HG02885 (cell line): Measurements from ENCODE around the gene COL25A1.

ENCODE experiments used
- ATAC-seq: cut with Tn5 transposase; IDR thresholded peaks from one replicate; pipeline ENCODE4 v1.9.1; 2021; ENCODE audit warnings: mild to moderate bottlenecking; ENCODE audit not compliant: unreplicated experiment, poor library complexity

The COL25A1 gene

DNA sequence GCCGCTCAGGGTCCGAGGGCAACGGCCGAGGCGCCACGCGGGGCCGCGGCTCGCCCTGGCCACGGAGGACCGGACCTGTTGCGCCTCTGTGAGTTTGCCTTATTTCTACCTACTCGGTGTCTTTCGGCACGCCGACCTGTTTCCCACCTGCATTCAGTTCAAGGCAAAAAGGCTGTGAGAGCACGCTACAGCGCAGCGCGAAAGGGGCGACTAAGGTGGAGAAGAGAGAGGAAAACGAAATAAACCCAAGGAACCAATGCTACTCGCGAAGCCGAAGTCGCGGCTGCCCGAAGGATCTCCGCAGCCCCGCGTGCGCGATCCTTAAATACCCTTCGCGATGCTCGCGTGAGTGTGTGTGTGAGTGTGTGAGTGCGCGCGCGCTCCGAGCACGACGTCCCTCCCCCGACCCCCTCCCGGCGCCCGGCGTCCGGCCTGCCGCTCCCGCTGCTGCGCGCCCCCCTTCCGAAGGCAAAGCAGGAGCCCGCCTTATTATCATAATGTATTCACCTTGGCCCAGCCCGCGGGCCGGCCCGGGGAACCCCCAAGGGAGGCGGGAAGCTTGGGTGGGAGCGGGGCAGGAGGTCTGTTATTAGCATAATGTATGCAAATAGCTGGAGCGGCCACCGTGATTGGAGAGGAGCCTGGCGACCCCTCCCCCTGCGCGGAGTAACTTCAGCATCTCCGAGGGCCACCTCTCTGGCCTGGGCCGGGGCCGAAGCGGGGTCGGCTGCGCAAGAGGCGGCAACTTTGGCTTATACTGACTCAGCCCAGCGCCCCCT lies at the start of gene COL25A1:
Gene COL25A1, minus strand, starts transcription at position 298 of the 779 bp plus-strand sequence.
- no peak for ATAC-seq

GRCh38 chr4:109350121-109350520 lies 47.7 kb upstream of the COL25A1 start:
- ATAC-seq: no peak

DNA sequence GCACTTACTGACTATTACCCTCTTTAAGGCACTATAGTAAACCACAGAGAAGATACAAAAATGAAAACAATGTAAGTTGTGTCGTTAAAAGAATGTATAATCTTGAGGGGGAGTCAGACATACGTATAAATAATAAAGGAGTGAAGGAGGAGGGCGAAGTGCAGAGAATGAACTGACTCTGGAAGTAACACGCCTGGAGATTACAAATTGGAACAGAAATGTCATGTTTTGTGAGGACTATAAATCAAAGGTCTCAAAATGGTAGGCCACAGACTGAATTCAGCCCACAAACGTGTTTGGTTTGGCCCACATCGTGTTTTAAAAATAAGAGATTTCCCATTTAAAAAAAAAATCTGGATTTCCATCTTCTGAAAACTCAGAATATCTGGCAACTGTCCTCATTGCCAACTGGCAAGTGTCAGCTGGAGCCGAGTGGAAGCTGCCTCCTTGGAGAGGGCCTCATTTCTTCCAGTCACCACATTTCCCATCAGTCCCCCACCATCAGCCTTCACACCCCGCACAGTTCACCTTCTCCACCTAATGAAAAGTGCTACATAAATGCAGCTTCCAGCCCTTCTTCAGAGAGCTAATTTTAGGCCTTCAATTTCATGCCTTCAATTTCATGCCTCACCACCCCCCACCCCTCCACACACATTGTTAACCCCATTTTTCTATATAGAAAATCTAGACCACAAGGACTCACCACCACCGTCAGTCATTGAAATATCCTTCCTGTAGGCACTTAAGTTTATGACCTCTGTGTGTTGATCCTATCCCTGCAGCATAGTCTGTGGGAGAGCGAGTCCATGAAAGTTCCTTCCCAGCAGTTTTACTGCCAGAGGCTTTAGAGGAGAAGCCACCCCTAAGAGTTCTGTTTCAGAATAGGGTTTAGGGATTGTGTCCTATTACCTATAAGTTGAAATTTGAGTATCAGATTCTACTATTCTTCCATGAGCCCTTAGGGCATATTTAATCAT lies 32.0 kb upstream of the COL25A1 start:
- no peak for ATAC-seq

- no peak for ATAC-seq
These were observed 30.5 kb upstream of the COL25A1 start for GRCh38 chr4:109332926-109333464.

DNA sequence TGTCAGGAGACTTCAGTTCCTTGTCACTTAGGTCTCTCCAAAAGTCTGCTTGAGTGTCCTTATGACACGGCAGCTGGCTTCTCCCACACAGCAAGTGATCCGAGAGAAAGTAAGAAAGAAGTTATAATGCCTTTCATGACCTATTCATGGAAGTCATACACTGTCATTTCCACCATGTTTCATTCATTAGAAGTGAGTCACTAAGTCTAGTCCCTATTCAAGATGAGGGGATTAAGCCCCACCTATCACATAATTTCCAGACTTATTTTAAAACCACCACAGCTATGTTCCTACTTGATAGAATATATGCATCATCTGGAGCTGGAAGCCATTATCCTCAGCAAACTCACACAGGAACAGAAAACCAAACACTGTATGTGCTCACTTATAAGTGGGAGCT lies 25.2 kb upstream of the COL25A1 start:
- no peak for ATAC-seq

DNA sequence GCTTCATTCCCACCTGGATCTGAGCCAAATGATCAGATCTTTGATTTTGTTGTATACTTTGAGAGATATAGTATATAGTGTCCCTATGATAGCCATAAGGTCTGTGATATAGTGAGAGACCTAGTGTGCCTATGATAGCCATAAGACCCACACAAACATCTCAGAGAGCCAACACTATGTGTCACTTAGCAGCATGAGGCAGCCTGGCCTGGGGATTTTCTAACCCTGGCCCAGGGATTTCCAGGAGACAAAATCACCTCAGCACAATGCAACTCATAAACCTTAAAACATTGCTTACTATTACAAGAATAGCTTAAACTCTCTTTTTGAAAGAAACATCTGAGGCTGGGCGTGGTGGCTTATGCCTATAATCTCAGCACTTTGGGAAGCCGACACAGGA lies 23.2 kb upstream of the COL25A1 start:
- ATAC-seq: no peak

DNA sequence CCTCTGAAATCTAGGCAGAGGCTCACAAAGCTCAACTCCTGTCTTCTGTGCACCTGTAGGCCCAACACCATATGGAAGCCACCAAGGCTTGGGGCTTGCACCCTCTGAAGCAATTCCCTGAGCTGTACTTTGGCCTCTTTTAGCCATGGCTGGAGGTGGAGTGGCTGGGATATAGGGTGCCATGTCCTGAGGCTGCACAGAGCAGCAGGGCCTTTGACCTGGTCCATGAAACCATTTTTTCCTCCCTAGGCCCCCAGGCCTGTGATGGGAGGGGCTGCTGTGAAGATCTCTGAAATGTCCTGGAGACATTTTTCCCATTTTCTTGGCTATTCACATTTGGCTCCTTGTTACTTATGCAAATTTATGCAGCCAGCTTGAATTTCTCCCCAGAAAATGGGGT lies 20.9 kb upstream of the COL25A1 start:
- no peak for ATAC-seq

GRCh38 chr4:109321232-109321631 lies 18.8 kb upstream of the COL25A1 start:
- ATAC-seq: peak; percentile 53

DNA sequence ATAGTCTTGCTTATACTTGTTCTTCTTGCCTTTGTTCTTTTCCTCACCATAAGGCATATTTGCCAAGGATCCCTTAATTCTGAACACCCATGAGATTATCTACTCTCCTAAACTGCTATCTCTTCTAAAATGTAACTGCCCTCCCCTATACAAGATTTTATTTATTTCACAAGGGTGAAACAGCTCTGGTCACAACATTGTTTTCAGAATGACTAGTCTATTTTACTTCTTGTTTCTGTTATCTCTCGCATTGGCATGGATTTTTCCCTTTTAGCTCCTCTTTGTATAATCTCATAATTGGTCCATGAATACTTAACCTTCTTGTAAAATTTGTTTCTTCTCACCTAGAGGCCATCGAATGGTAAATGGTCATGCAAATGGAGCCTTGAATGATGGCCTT lies 17.2 kb upstream of the COL25A1 start:
- no peak for ATAC-seq

- no peak for ATAC-seq
These were observed 16.7 kb upstream of the COL25A1 start for GRCh38 chr4:109319156-109319555.

DNA sequence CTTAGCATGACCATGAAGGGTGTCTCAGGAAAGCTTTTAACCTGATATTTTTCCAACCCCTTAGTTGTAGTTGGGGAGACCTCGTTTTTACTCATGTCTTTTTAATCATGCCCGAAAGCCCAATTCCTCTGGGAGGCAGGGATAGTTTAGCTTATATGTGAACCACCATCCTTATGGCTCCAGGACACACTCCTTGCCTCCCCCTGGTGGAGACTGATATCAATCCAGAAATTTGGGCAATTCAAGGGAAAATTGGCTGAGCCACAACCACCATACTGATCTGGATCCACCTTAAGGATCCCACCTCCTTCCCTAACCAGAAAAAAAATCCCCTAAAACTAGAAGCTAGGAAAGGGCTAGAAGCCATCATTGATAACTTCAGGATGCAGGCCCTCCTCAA lies 13.4 kb upstream of the COL25A1 start:
- ATAC-seq: no peak

- ATAC-seq: no peak
These were observed 12.9 kb upstream of the COL25A1 start for GRCh38 chr4:109315341-109315740.

DNA sequence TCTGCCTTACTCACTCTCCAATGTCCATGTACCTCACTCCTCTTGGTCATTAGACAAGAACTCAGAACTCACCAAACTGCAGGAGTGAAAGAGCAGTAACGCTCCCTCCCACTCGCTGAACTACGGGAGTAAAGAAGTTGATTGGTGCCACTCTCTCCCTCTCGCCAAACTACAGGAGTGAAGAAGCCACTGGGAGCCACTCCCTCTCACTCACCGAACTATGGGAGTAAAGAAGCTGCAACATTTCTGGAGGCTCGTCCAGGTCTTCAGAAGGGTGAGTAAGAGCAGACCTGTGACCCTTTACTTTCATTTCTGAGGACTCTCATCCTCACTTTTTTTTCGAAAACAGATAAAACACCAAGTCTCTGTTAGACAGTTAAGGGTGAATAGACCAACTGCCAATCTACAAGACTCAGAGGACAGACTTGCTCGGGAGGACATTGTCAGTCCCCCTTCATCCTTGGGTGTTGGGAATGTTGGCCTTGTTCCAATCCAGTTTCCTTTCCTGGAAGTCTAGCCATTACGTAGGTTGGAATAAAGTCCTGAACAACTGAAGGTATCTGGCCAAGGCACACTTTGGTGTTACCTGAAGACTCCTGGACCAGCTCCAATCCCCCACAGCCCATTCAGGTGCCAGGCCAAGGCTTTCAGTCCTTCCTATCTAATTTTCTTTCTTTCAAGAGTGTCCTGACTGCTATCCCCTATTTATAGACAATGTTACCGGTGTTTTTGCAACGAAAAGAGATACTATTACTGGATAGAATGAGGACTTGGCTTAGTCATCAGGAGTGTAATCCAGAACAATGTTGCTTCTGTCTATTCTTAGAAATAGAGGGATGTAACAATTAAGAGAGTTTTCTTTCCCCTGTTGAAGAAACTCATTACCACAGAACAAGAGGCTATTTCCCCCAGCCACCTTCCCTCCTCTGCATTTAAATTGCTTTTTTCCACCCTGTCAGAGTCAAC lies 11.0 kb upstream of the COL25A1 start:
- ATAC-seq: no peak

DNA sequence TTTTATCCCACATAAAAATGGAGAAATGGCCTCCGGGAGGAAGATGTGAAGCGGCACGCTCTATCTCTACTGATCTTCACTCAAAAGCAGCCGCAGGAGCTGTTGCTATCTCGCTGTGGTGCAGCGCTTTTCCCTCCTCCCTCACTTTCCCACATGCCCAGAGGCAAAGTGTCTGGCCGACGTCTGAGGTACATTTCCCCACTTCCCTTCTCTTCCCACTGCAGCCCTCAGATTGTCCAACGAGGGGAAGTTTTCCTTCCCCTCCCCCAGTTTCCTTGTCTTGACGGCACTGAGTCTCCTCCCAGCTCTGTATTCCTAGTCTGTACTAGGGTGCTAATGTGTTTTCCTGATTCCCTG lies 660 bp upstream of the COL25A1 start:
- no peak for ATAC-seq

GRCh38 chr4:109301651-109302360 lies 652 bp downstream of the COL25A1 start:
- ATAC-seq: no peak

GRCh38 chr4:109298279-109299010 lies 4.0 kb downstream of the COL25A1 start:
- peak; percentile 52 for ATAC-seq

DNA sequence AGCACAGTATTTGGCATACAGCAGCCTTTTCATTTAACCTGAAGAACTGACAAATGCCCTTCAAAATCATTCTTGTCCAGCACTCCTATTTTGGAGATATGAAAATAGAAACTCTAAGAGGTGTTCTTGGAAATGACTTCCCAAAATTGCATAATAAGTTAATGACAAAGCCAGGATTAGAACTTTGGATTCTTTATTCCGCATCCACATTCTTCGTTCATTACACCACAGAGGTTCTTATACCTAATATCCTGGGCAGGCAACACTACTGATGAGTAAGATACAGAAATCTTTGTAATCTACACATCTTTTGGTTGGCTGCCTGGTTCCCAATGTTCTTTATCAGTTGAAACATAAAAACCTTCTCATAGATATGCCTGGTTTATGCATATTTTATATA lies 5.9 kb downstream of the COL25A1 start:
- no peak for ATAC-seq

DNA sequence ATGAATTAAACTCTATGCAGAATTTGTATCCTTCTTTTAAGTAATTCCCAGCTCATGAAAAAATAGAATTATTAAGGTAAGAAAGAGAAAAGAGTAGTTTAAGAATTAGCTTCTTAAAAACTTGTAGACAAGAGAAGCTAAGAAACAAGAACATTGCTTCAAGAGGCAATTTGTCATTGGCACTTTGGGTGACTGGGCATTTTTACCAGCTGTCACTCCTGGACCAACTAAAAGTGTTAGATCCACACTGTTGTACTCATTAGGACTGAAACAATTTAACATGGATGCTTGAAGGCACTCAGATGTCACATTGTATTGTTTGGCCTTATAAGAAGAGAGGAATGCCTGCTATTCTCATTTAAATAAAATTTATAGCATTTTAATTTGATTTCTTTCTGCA lies 7.4 kb downstream of the COL25A1 start:
- no peak for ATAC-seq
